Epithelial cell of prostate (primary cell): ENCODE measurements around the gene INTS3.

Source experiments
- DNase-seq: peaks from one replicate; pipeline ENCODE4 v3.0.0-alpha.2; 2011; ENCODE audit warnings: low read depth, low spot score
- H3K27ac ChIP-seq: fragments of 450-650 bp; 2 replicates; pipeline ENCODE4 v1.5.1; 2017; ENCODE audit warnings: mild to moderate bottlenecking

INTS3 gene

DNA sequence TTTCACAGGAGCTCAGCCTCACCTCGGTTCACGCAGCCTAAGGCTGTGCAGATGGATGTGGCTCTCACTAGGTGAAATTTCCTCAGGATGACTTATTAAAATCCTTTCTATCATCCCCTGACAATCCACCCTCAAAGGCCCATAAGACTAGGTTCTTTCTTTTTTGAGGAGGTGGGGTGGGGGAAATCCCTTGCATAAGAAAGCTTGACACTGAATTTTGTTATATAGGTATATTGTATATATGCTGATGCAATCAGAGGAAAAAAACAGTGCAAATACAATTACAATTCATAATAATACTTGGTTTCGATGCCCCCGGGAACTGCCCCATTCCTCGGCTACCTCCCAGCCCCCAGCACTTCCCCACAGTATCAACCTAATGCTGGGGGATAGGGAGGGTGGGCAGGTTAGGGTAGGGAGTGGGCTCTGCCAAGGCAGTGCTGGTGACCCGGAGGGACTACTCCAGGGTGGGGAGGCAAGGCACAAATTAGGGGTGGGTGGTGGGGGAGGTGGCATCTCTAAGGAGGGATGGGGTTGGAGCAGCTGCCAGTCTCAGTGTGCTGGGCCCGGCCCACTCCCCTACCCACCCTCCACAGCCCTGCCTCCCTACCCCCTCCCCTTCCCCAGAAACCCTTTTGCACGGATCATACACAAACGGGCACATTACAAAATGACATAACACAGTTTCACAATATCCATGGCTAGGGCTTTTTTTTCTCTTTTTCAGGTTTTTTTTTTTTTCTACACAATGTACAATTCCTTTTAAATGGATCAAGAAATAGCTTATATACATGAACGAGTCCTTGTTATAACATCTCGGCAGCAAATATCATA, 78.3 kb downstream of the INTS3 start:
- no peak for DNase-seq

DNA sequence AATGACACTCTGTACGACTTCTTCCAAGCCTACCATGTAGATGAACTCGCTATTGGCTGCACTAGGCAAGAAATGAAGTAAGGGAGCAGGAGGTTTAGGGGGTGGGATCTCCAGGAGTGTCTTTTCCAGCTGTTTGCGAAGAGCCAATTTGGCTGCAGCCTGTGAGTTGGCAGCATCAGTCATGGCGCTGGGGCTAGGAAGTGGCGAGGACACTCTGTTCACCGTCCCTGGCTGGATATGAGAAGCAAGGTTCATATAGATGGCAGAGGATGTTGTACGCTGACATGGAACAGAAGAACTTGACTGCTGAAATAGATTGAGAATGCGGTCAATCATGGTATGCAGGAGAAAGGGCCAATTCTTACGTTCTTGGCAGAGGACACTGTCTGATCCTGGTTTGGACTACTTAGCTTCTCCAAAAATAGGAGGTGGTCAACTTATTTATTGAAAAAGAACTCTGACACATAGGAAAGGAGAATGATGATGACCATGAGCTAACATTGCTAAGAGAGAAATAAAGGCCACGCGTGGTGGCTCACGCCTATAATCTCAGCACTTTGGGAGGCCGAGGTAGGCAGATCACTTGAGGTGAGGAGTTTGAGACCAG, 88.5 kb downstream of the INTS3 start:
- no peak for DNase-seq
- H3K27ac ChIP-seq: no peak overlapping the region

More for the DNA sequence above, 78.3 kb downstream of the INTS3 start:
- H3K27ac ChIP-seq: peak overlapping the region; percentile 88

- H3K27ac ChIP-seq: no peak overlapping the region
- no peak for DNase-seq
Observed at GRCh38 chr1:153818876-153819275, 91.0 kb downstream of the INTS3 start.
